ENCODE measurements around the gene CXCR6. TPM values are rescaled to one million over a fixed set of nuclear protein-coding genes. Genes with fewer than 3 reads are reported as not detected.

CXCR6 gene
- total RNA-seq, 4 donors from 2014 or later, result 1.7 to 3.6 (median 2.5) TPM; not detected in 1

- H3K36me3 ChIP-seq, result peaks cover 0 to 70% (median 0%) of the 10 kb centered on the region in 3 donors
- H3K4me1 ChIP-seq, result no peaks in the 10 kb centered on the region
- no peak for TF ChIP-seq POLR2A (IDR thresholded peaks at IDR 0.05)
- TF ChIP-seq CTCF (IDR thresholded peaks at IDR 0.05), result no peak
- H3K27ac ChIP-seq, result no peak overlapping the region
- H3K27me3 ChIP-seq, result no peaks in the 10 kb centered on the region
- no peaks in the 10 kb centered on the region for H3K9me3 ChIP-seq
- H3K4me3 ChIP-seq, result no peak overlapping the region
- no peak for DNase-seq
Measured at GRCh38 chr3:45923755-45924154, 19.5 kb upstream of the CXCR6 start.

- H3K9me3 ChIP-seq, result no peaks in the 10 kb centered on the region
- no peak for DNase-seq
- TF ChIP-seq POLR2A (IDR thresholded peaks at IDR 0.05) (no peak), CTCF (IDR thresholded peaks at IDR 0.05) (no peak)
- peaks cover 0 to 80% (median 0%) of the 10 kb centered on the region in 3 donors for H3K36me3 ChIP-seq
- H3K4me3 ChIP-seq, result no peak overlapping the region
- H3K4me1 ChIP-seq, result no peaks in the 10 kb centered on the region
- no peaks in the 10 kb centered on the region for H3K27me3 ChIP-seq
- H3K27ac ChIP-seq, result no peak overlapping the region
Measured at GRCh38 chr3:45927881-45928280, 15.4 kb upstream of the CXCR6 start.

GRCh38 chr3:45929042-45929679, 14.1 kb upstream of the CXCR6 start:
- Histone ChIP-seq H3K36me3 (peaks cover 0 to 76% (median 0%) of the 10 kb centered on the region in 3 donors), H3K4me3 (no peak overlapping the region), H3K4me1 (no peaks in the 10 kb centered on the region), H3K9me3 (no peaks in the 10 kb centered on the region), H3K27ac (no peak overlapping the region), H3K27me3 (no peaks in the 10 kb centered on the region)
- peak; percentile 61 to 76 (median 69) for DNase-seq
- TF ChIP-seq POLR2A (IDR thresholded peaks at IDR 0.05) (no peak), CTCF (IDR thresholded peaks at IDR 0.05) (peak; percentile 57 to 81 (median 69))

- Histone ChIP-seq H3K9me3 (no peaks in the 10 kb centered on the region), H3K27ac (no peak overlapping the region), H3K27me3 (no peaks in the 10 kb centered on the region), H3K36me3 (peaks cover 0 to 93% (median 0%) of the 10 kb centered on the region in 3 donors), H3K4me1 (no peaks in the 10 kb centered on the region), H3K4me3 (no peak overlapping the region)
- DNase-seq, result no peak
- TF ChIP-seq POLR2A (IDR thresholded peaks at IDR 0.05) (no peak), CTCF (IDR thresholded peaks at IDR 0.05) (no peak)
Measured at GRCh38 chr3:45931496-45931895, 11.8 kb upstream of the CXCR6 start.

- Histone ChIP-seq H3K4me1 (no peaks in the 10 kb centered on the region), H3K4me3 (no peak overlapping the region), H3K27ac (no peak overlapping the region), H3K27me3 (no peaks in the 10 kb centered on the region), H3K36me3 (peaks cover 0 to 92% (median 0%) of the 10 kb centered on the region in 3 donors), H3K9me3 (no peaks in the 10 kb centered on the region)
- TF ChIP-seq CTCF (IDR thresholded peaks at IDR 0.05) (no peak), POLR2A (IDR thresholded peaks at IDR 0.05) (no peak)
- DNase-seq, result peak in 1 of 3 donors; percentile 19
Measured at GRCh38 chr3:45932112-45932511, 11.2 kb upstream of the CXCR6 start.

All from Peyer's patch (tissue), 4 donors.